Adrenal gland (tissue), 12 donors: ENCODE measurements around the gene CAV2. TPM values are rescaled to one million over a fixed set of nuclear protein-coding genes. Genes with fewer than 3 reads are reported as not detected.

Experiments used
- DNase-seq, 7 donors: peaks; one replicate each; pipeline ENCODE4 v3.0.0-alpha.2; 2019 to 2020
- H3K27ac ChIP-seq, 5 donors: fragments of 200-600 bp; sonication (generic) in 4 of 5; 1 replicate in 3 of 5; 2 replicates in 2 of 5; pipeline versions ENCODE4 v1.5.1 to v1.8.0; 2016 to 2020; ENCODE audit warnings: mild to moderate bottlenecking in 1 of 5
- H3K27me3 ChIP-seq: fragments of 200-600 bp; 2 replicates; pipeline ENCODE4 v1.8.0; 2021
- H3K36me3 ChIP-seq, 2 donors: fragments of 200-600 bp; replicated peaks in 1 of 2; 1 replicate in 1 of 2; 2 replicates in 1 of 2; pipeline versions ENCODE4 v1.5.1 to v1.8.0; 2018 to 2022
- H3K4me1 ChIP-seq, 2 donors: fragments of 200-600 bp; replicated peaks in 1 of 2; 1 replicate in 1 of 2; 2 replicates in 1 of 2; pipeline versions ENCODE4 v1.5.1 to v1.8.0; 2018 to 2021
- H3K4me3 ChIP-seq, 4 donors: fragments of 200-600 bp; sonication (generic) in 3 of 4; one replicate each; pipeline ENCODE4 v1.5.1; 2016 to 2018
- H3K9me3 ChIP-seq, 3 donors: fragments of 200-600 bp; sonication (generic) in 1 of 3; replicated peaks in 1 of 3; 1 replicate in 2 of 3; 2 replicates in 1 of 3; pipeline versions ENCODE4 v1.5.1 to v1.8.0; 2016 to 2021
- POLR2A ChIP-seq, 2 donors: fragments of 450-650 bp; IDR thresholded peaks; one replicate each; pipeline ENCODE4 v1.6.1; 2017; ENCODE audit warnings: antibody characterized with exemption in 2 of 2, mild to moderate bottlenecking in 2 of 2, moderate library complexity in 1 of 2
- WGBS, 4 donors: extraction: QIAGEN DNeasy Blood & Tissue Kit in 2 of 4; methylation state at CpG; one replicate each; pipeline versions ENCODE4 v1.1.5 to v1.1.7; 2013 to 2017; 5-methylcytosine and 5-hydroxymethylcytosine counted together
- intact Hi-C, 2 donors: fragments of 100-400 bp; cut with DNase I; formaldehyde crosslinking; loops; one replicate each; pipeline versions ENCODE4 v1.14.1 to v1.15.0; 2022 to 2023
- polyA plus RNA-seq, 3 donors: library from polyadenylated mRNA; stranded (reverse); fragments of 200-250 nt in 2 of 3; fragments of 350-450 nt in 1 of 3; fragmentation: Illumina TruSeq in 1 of 3; extraction: RNeasy Lipid Tissue Mini Kit (QIAGEN cat#74804) in 1 of 3; gene quantifications; one replicate each; pipeline ENCODE4 v1.2.3, GENCODE V29; 2013 to 2014
- total RNA-seq, 9 donors: library from RNA; depleted of rRNA in 4 of 9; stranded (reverse); fragments of >200 nt in 4 of 9; fragments of 120-200 nt in 1 of 9; fragmentation: NEBNext Ultra II Directional in 1 of 9; extraction: Animal tissue kit (Norgen Biotek cat#: 25700) in 1 of 9; gene quantifications; one replicate each; pipeline versions ENCODE4 v1.1.0 to v1.2.4, GENCODE V29; 2013 to 2023
- TF ChIP-seq, protein P1 (sequence below), 6 experiments: fragments of 450-650 bp in 4 of 6; fragments of 200-600 bp in 2 of 6; sonication (generic) in 1 of 6; IDR thresholded peaks; 1 replicate in 5 of 6; 2 replicates in 1 of 6; pipeline versions ENCODE4 v1.5.1 to v1.8.0; 2016 to 2021; ENCODE audit warnings: antibody characterized with exemption in 6 of 6, mild to moderate bottlenecking in 2 of 6, moderate library complexity in 1 of 6
- donor health status: healthy with polysubstance abuse.
- donor health status: Bipolar disorder and iron deficiency.
- donor health status: DM: yes; HTN: yes; CAD: no.
- donor health status: DM: no; HTN: no; CAD: no.
- donor health status: DM: no; HTN: no; CAD: no.
- donor health status: DM: yes; HTN: yes; CAD: no.

CAV2 gene
- total and polyA plus RNA-seq, 12 donors = 9.8 to 40.2 (median 16.1) TPM

DNA sequence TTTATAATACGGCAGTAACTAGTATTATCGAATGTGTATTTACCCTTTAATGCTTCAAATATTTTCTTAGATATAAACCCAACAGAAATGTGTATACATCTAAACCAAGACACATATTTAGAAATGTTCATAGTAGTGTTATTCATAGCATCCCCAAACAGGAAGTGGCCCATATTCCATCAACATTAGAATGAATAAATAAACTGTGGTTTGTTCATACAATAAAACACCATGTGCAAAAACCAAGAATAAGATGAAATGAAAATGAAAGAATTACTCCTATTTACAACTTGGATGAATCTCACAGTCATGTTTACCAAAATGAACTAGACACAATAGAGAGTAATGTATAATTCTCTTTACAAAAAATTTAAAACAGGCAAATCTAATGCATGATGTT is 9.2 kb upstream of the CAV2 start:
- H3K27me3 ChIP-seq = no peaks in the 10 kb centered on the region
- H3K4me3 ChIP-seq = no peak overlapping the region
- no peaks in the 10 kb centered on the region for H3K36me3 ChIP-seq
- no peaks in the 10 kb centered on the region for H3K4me1 ChIP-seq
- no peak overlapping the region for H3K27ac ChIP-seq
- TF ChIP-seq POLR2A (IDR thresholded peaks at IDR 0.05) = no peak
- TF ChIP-seq, protein P1, sequence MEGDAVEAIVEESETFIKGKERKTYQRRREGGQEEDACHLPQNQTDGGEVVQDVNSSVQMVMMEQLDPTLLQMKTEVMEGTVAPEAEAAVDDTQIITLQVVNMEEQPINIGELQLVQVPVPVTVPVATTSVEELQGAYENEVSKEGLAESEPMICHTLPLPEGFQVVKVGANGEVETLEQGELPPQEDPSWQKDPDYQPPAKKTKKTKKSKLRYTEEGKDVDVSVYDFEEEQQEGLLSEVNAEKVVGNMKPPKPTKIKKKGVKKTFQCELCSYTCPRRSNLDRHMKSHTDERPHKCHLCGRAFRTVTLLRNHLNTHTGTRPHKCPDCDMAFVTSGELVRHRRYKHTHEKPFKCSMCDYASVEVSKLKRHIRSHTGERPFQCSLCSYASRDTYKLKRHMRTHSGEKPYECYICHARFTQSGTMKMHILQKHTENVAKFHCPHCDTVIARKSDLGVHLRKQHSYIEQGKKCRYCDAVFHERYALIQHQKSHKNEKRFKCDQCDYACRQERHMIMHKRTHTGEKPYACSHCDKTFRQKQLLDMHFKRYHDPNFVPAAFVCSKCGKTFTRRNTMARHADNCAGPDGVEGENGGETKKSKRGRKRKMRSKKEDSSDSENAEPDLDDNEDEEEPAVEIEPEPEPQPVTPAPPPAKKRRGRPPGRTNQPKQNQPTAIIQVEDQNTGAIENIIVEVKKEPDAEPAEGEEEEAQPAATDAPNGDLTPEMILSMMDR (IDR thresholded peaks at IDR 0.05) = no peak
- no peak for DNase-seq
- no peaks in the 10 kb centered on the region for H3K9me3 ChIP-seq
- intact Hi-C loops = no loop called here
- 53 to 78% (median 76%) methylated on average over 2 of the region's 2 CpGs for WGBS, 4 donors

GRCh38 chr7:116491887-116492653 is 7.5 kb upstream of the CAV2 start:
- no peaks in the 10 kb centered on the region for H3K4me1 ChIP-seq
- H3K36me3 ChIP-seq = no peaks in the 10 kb centered on the region
- intact Hi-C loops = no loop called here
- TF ChIP-seq, protein P1 (IDR thresholded peaks at IDR 0.05) = no peak
- TF ChIP-seq POLR2A (IDR thresholded peaks at IDR 0.05) = no peak
- H3K4me3 ChIP-seq = no peak overlapping the region
- 58 to 79% (median 67%) methylated on average over 3 of the region's 3 CpGs for WGBS, 4 donors
- DNase-seq = no peak
- no peaks in the 10 kb centered on the region for H3K9me3 ChIP-seq
- no peaks in the 10 kb centered on the region for H3K27me3 ChIP-seq
- H3K27ac ChIP-seq = no peak overlapping the region

GRCh38 chr7:116492654-116493109 is 6.9 kb upstream of the CAV2 start:
- WGBS, 4 donors = 85 to 89% (median 86%) methylated on average over 3 of the region's 3 CpGs
- H3K36me3 ChIP-seq = no peaks in the 10 kb centered on the region
- TF ChIP-seq, protein P1 (IDR thresholded peaks at IDR 0.05) = no peak
- TF ChIP-seq POLR2A (IDR thresholded peaks at IDR 0.05) = no peak
- no peaks in the 10 kb centered on the region for H3K9me3 ChIP-seq
- no peaks in the 10 kb centered on the region for H3K27me3 ChIP-seq
- H3K4me3 ChIP-seq = no peak overlapping the region
- H3K4me1 ChIP-seq = no peaks in the 10 kb centered on the region
- DNase-seq = no peak
- intact Hi-C loops = no loop called here
- H3K27ac ChIP-seq = no peak overlapping the region

DNA sequence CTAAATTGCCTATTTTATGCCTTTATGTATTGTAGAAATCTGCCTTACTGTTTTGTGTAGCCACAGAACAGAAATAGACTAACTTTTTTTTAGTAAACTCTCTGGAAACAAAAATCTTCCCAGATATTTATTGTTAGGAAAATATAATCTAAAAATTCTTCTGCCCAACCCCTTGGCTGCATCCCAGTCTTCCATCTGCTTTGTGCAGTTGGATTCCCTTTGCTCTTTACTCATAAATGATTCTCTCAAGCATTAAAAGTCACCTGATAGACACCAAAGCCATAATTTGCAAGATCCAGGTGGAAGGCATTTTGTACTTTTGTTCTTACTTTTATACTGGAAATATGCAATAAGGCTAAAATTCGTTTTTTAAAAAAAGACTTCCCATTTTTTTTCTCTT is 6.1 kb upstream of the CAV2 start:
- no peaks in the 10 kb centered on the region for H3K36me3 ChIP-seq
- 39 to 58% (median 54%) methylated on average over 1 of the region's 1 CpG for WGBS, 4 donors
- no peaks in the 10 kb centered on the region for H3K27me3 ChIP-seq
- intact Hi-C loops = no loop called here
- no peak for TF ChIP-seq POLR2A (IDR thresholded peaks at IDR 0.05)
- TF ChIP-seq, protein P1 (IDR thresholded peaks at IDR 0.05) = no peak
- no peak overlapping the region for H3K27ac ChIP-seq
- no peaks in the 10 kb centered on the region for H3K9me3 ChIP-seq
- no peak overlapping the region for H3K4me3 ChIP-seq
- DNase-seq = no peak
- no peaks in the 10 kb centered on the region for H3K4me1 ChIP-seq
